Measurements from ENCODE around the gene ZBTB20. TPM values are rescaled to one million over a fixed set of nuclear protein-coding genes. Genes with fewer than 3 reads are reported as not detected.

ZBTB20 gene
- total and polyA plus RNA-seq, 4 donors, result 0.88 to 83.2 (median 20.4) TPM

- whole genome bisulfite sequencing, result 92% methylated on average over 4 of the region's 4 CpGs
- no peak for TF ChIP-seq REST (IDR thresholded peaks at IDR 0.05)
- no peak for TF ChIP-seq HNF4G (IDR thresholded peaks at IDR 0.05)
- no peak for TF ChIP-seq RAD21 (IDR thresholded peaks at IDR 0.05)
- TF ChIP-seq FOXA2 (IDR thresholded peaks at IDR 0.05), result no peak
- TF ChIP-seq GABPA (IDR thresholded peaks at IDR 0.05 in 1 of 2, conservative IDR thresholded peaks at IDR 0.05 in 1 of 2), result no peak
- no peak for TF ChIP-seq RXRA (IDR thresholded peaks at IDR 0.05)
- TF ChIP-seq NR2F2 (IDR thresholded peaks at IDR 0.05), result no peak
- TF ChIP-seq ATF3 (IDR thresholded peaks at IDR 0.05), result no peak
- no peak for TF ChIP-seq CTCF (IDR thresholded peaks at IDR 0.05; ENCODE audit: low read depth, low read length, missing input control)
- no peak for TF ChIP-seq EGR1 (IDR thresholded peaks at IDR 0.05; ENCODE audit: low read depth in 2 of 2)
- no peak for TF ChIP-seq TAF1 (conservative IDR thresholded peaks at IDR 0.05)
- TF ChIP-seq YY1 (IDR thresholded peaks at IDR 0.05), result no peak
- no peaks in the 10 kb centered on the region for H3K36me3 ChIP-seq (ENCODE audit: control insufficient read depth in 4 of 4, insufficient read depth in 3 of 4, low read depth in 1 of 4, low read length in 3 of 4)
- no peaks in the 10 kb centered on the region for H3K27me3 ChIP-seq (ENCODE audit: control insufficient read depth in 4 of 4, insufficient read depth in 4 of 4, low read length in 3 of 4)
- DNase-seq (ENCODE audit: low spot score), result no peak
- no peaks in the 10 kb centered on the region for H3K9me3 ChIP-seq (ENCODE audit: control insufficient read depth in 4 of 4, low read length in 3 of 4)
- peaks cover 0 to 4% (median 2%) of the 10 kb centered on the region in 4 donors for H3K4me1 ChIP-seq (ENCODE audit: control insufficient read depth in 4 of 4, insufficient read depth in 4 of 4, low read length in 3 of 4)
- H3K9ac ChIP-seq (ENCODE audit: low read depth in 1 of 2, low read length in 2 of 2), result no peak overlapping the region
- H3K4me3 ChIP-seq (ENCODE audit: low read depth in 1 of 3, low read length in 3 of 3), result no peak overlapping the region
- no peak overlapping the region for H3K27ac ChIP-seq (ENCODE audit: low read depth in 1 of 2, low read length in 2 of 2)
Measured at GRCh38 chr3:115084686-115085085, 62.4 kb downstream of the ZBTB20 start.

- Histone ChIP-seq H3K27ac (ENCODE audit: low read depth in 1 of 2, low read length in 2 of 2) (no peak overlapping the region), H3K27me3 (ENCODE audit: control insufficient read depth in 4 of 4, insufficient read depth in 4 of 4, low read length in 3 of 4) (no peaks in the 10 kb centered on the region), H3K4me3 (ENCODE audit: low read depth in 1 of 3, low read length in 3 of 3) (no peak overlapping the region), H3K4me1 (ENCODE audit: control insufficient read depth in 4 of 4, insufficient read depth in 4 of 4, low read length in 3 of 4) (peaks cover 0 to 4% (median 0%) of the 10 kb centered on the region in 4 donors), H3K9ac (ENCODE audit: low read depth in 1 of 2, low read length in 2 of 2) (no peak overlapping the region), H3K36me3 (ENCODE audit: control insufficient read depth in 4 of 4, insufficient read depth in 3 of 4, low read depth in 1 of 4, low read length in 3 of 4) (no peaks in the 10 kb centered on the region), H3K9me3 (ENCODE audit: control insufficient read depth in 4 of 4, low read length in 3 of 4) (no peaks in the 10 kb centered on the region)
- no peak for DNase-seq (ENCODE audit: low spot score)
- no peak for TF ChIP-seq GABPA (IDR thresholded peaks at IDR 0.05 in 1 of 2, conservative IDR thresholded peaks at IDR 0.05 in 1 of 2)
- TF ChIP-seq EGR1 (IDR thresholded peaks at IDR 0.05; ENCODE audit: low read depth in 2 of 2), result no peak
- TF ChIP-seq CTCF (IDR thresholded peaks at IDR 0.05; ENCODE audit: low read depth, low read length, missing input control), result no peak
- TF ChIP-seq TAF1 (conservative IDR thresholded peaks at IDR 0.05), result no peak
- 93% methylated on average over 6 of the region's 6 CpGs for WGBS
Measured at GRCh38 chr3:115082260-115082659, 64.8 kb downstream of the ZBTB20 start.

Measured in liver (tissue), 9 donors.